MCF 10A (cell line): ENCODE data around the gene SNAI3. TPM values are rescaled to one million over a fixed set of nuclear protein-coding genes. Genes with fewer than 3 reads are reported as not detected.

Experiments used
- BruUV-seq: library from RNA; stranded (reverse); fragments of 400-500 nt; replicated peaks from 2 replicates; lab custom pipeline; 2021; lab: Mats Ljungman, UMichigan
- CTCF ChIA-PET: fragments of 300-600 bp; sonication (Branson Sonifier 250); formaldehyde crosslinking; extraction: SDS; loops from one replicate; lab custom pipeline; 2021; ENCODE audit warnings: antibody characterized with exemption, inconsistent platforms; lab: Yijun Ruan, JAX
- POLR2A ChIA-PET: fragments of 300-600, 350-650 bp; sonication (Branson Sonifier 250); formaldehyde crosslinking; extraction: SDS; loops from one replicate; lab custom pipeline; 2020; ENCODE audit warnings: antibody characterized with exemption, inconsistent platforms; lab: Yijun Ruan, JAX
- DNase-seq: peaks from one replicate; pipeline ENCODE4 v3.0.0-alpha.2; 2018; ENCODE audit not compliant: unreplicated experiment
- H3K27ac Mint-ChIP-seq: one replicate; pipeline ENCODE4 v1.8.0; 2022; ENCODE audit warnings: mild to moderate bottlenecking, low read depth, mixed read lengths; ENCODE audit not compliant: unreplicated experiment
- H3K27me3 Mint-ChIP-seq: one replicate; pipeline ENCODE4 v1.8.0; 2022; ENCODE audit warnings: mixed read lengths; ENCODE audit not compliant: insufficient read depth, unreplicated experiment
- H3K36me3 Mint-ChIP-seq: one replicate; pipeline ENCODE4 v1.8.0; 2022; ENCODE audit warnings: mild to moderate bottlenecking, moderate library complexity, mixed read lengths; ENCODE audit not compliant: insufficient read depth, unreplicated experiment
- H3K4me1 Mint-ChIP-seq: one replicate; pipeline ENCODE4 v1.8.0; 2022; ENCODE audit warnings: mixed read lengths; ENCODE audit not compliant: insufficient read depth, unreplicated experiment
- H3K4me3 Mint-ChIP-seq: one replicate; pipeline ENCODE4 v1.8.0; 2022; ENCODE audit warnings: mild to moderate bottlenecking, moderate library complexity, mixed read lengths; ENCODE audit not compliant: unreplicated experiment
- H3K9me3 Mint-ChIP-seq: one replicate; pipeline ENCODE4 v1.8.0; 2022; ENCODE audit warnings: mixed read lengths; ENCODE audit not compliant: unreplicated experiment
- CTCF ChIP-seq: fragments of 200-600 bp; IDR thresholded peaks from one replicate; pipeline ENCODE4 v1.8.0; 2022; ENCODE audit warnings: antibody characterized with exemption, mild to moderate bottlenecking; ENCODE audit not compliant: unreplicated experiment
- intact Hi-C: fragments of 100-400 bp; cut with micrococcal nuclease; formaldehyde crosslinking; loops from 2 replicates; pipeline ENCODE4 v1.14.1; 2022
- total RNA-seq: library from RNA; stranded (reverse); gene quantifications from 2 replicates; pipeline ENCODE4 v1.2.3, GENCODE V29; 2022

SNAI3 gene
- total RNA-seq, 1 experiment from 2014 or later: not detected

GRCh38 chr16:88726408-88726749 lies 40.1 kb upstream of the SNAI3 start:
- ChIA-PET POLR2A (no interaction called here), CTCF (no interaction called here)
- intact Hi-C loops: no loop called here
- H3K9me3 Mint-ChIP-seq: no peaks in the 10 kb centered on the region
- DNase-seq: no peak
- no TSS peak for BruUV-seq
- H3K27me3 Mint-ChIP-seq: no peaks in the 10 kb centered on the region
- no peak overlapping the region for H3K4me3 Mint-ChIP-seq
- no peak for TF ChIP-seq CTCF
- H3K27ac Mint-ChIP-seq: no peak overlapping the region
- no peaks in the 10 kb centered on the region for H3K4me1 Mint-ChIP-seq
- peaks cover 40% of the 10 kb centered on the region for H3K36me3 Mint-ChIP-seq

- Mint-ChIP-seq H3K27ac (no peak overlapping the region), H3K4me3 (no peak overlapping the region), H3K9me3 (no peaks in the 10 kb centered on the region), H3K36me3 (peaks cover 40% of the 10 kb centered on the region), H3K4me1 (no peaks in the 10 kb centered on the region), H3K27me3 (no peaks in the 10 kb centered on the region)
- BruUV-seq: no TSS peak
- intact Hi-C loops: no loop called here
- ChIA-PET CTCF (no interaction called here), POLR2A (no interaction called here)
- no peak for DNase-seq
- no peak for TF ChIP-seq CTCF
Measured at GRCh38 chr16:88725609-88726407, 39.5 kb upstream of the SNAI3 start.

GRCh38 chr16:88724855-88725555 lies 38.7 kb upstream of the SNAI3 start:
- H3K27me3 Mint-ChIP-seq: no peaks in the 10 kb centered on the region
- POLR2A ChIA-PET: no interaction called here
- intact Hi-C loops: no loop called here
- no peak overlapping the region for H3K4me3 Mint-ChIP-seq
- no peak for DNase-seq
- peaks cover 45% of the 10 kb centered on the region for H3K36me3 Mint-ChIP-seq
- H3K27ac Mint-ChIP-seq: no peak overlapping the region
- no peak for TF ChIP-seq CTCF
- CTCF ChIA-PET: interaction anchor here (4.7 kb wide), 1 partner anchor 11 kb away, joined by 32 read pairs; no protein-coding TSS in a partner anchor
- no TSS peak for BruUV-seq
- H3K9me3 Mint-ChIP-seq: no peaks in the 10 kb centered on the region
- no peaks in the 10 kb centered on the region for H3K4me1 Mint-ChIP-seq

GRCh38 chr16:88723911-88724310 lies 37.6 kb upstream of the SNAI3 start:
- TF ChIP-seq CTCF: no peak
- intact Hi-C loops: no loop called here

More at GRCh38 chr16:88723911-88724310, 37.6 kb upstream of the SNAI3 start:
- CTCF ChIA-PET: interaction anchor here (4.7 kb wide), 1 partner anchor 12 kb away, joined by 32 read pairs; no protein-coding TSS in a partner anchor
- H3K27ac Mint-ChIP-seq: no peak overlapping the region
- peaks cover 54% of the 10 kb centered on the region for H3K36me3 Mint-ChIP-seq
- H3K9me3 Mint-ChIP-seq: no peaks in the 10 kb centered on the region
- DNase-seq: no peak
- no peaks in the 10 kb centered on the region for H3K4me1 Mint-ChIP-seq
- no peak overlapping the region for H3K4me3 Mint-ChIP-seq
- BruUV-seq: no TSS peak
- H3K27me3 Mint-ChIP-seq: no peaks in the 10 kb centered on the region
- POLR2A ChIA-PET: no interaction called here
